ENCODE data around the gene HS3ST4.
"Not testable (repeated sequence)": the region's sequence is repeated elsewhere in the genome, so short reads cannot be mapped to it uniquely, and the experiment has no call there.

The HS3ST4 gene

GRCh38 chr16:25729188-25729915, 37.6 kb downstream of the HS3ST4 start:
- no peak for FAIRE-seq
- no peak for DNase-seq (ENCODE audit: insufficient read length, low spot score)

- FAIRE-seq (no peak), DNase-seq (ENCODE audit: insufficient read length, low spot score) (no peak)
These were observed 38.6 kb downstream of the HS3ST4 start for GRCh38 chr16:25730396-25730795.

GRCh38 chr16:25734430-25735385, 42.9 kb downstream of the HS3ST4 start:
- FAIRE-seq (no peak), DNase-seq (ENCODE audit: insufficient read length, low spot score) (no peak)

- DNase-seq (ENCODE audit: insufficient read length, low spot score), result no peak
- FAIRE-seq, result no peak
These were observed 43.9 kb downstream of the HS3ST4 start for GRCh38 chr16:25735645-25736044.

DNA sequence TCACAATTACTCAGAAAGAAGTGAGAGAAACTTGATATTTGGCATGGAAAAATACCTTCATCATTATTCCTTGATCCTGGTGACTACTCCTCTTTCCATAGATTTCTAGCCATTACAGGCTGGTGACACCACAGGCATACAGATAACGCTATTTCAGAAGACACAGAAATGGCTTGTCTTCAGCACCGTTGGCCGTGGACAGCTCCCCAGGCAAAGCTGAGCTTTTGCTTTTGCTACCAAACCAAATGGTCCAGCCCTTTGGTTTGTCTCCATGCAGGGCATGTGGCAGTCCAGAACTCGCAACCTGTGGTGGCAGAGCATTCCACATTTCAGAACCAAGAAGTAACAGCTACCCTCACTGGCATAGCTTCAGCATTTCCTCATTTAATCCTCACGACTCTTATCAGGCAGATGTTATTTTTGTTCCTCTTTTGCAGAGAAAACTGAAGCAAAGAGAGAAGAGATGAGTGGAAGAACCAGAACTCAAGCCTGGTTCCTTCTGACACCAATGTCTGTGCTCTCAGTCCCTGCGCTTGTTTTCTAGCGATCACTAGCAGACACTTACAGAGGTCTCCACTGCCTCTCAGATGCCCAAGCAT, 55.5 kb downstream of the HS3ST4 start:
- FAIRE-seq (no peak), DNase-seq (ENCODE audit: insufficient read length, low spot score) (no peak)

DNA sequence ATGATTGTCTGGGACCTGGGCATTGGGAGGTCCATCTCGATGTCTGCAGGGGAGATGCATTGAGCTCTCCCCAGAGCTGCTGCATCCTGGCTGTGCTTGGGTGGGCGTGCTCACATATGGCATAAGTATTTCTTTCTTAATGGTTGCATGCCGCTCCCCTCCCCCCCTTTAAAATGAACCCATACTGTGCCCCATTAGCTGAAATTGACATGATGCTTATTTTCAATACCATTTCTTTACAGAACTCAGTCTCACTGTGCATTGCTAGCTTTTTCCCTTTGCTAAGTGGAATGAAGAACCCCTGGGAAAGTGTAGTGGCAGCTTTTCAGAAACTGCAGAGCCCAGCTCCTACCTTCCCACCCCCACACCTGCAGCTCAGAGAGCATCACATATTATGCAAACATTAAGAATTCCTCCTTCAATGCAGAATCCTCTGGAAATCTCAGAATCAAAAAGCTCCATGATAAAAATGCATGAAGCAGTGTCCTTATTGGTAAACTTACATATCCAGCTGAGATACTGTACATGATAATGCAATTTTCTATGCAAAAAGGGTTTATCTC, 56.4 kb downstream of the HS3ST4 start:
- no peak for DNase-seq (ENCODE audit: insufficient read length, low spot score)
- FAIRE-seq, result no peak

DNA sequence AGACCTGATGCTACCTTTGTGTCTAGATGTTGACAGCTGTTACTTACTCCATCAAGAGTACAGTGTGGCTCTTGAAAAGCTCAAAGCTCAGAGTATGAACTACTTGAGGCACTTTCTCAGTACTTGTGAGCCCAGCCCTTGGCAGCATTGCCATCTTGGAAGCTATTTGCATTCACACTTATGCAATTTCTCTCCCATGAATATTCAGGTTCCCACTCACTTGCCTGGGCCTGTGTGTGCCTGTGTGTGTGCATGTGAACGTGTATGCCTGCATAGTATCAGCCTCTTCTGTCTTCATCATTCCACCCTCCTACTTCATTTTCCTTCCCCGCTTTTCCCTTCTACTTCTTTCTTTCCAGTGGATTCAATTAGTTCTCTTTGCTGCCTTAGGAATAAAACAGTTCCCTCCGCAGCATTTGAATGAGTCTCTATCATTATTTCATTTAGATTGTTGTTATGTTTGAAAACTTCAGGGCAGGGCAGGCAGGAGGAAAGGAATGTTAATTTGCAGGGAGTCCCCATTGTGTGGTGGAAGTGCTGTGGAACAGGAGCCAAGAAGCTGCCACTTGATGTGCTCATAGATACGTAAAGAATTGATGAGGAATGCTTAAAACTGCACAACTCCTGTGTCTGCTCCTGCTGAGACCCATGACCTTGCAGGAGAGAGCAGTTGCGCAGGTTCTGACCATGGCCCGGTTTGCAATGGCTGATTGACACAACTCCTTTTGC, 58.9 kb downstream of the HS3ST4 start:
- FAIRE-seq (no peak), DNase-seq (ENCODE audit: insufficient read length, low spot score) (no peak)

GRCh38 chr16:25751230-25751835, 59.6 kb downstream of the HS3ST4 start:
- DNase-seq (ENCODE audit: insufficient read length, low spot score) (no peak), FAIRE-seq (no peak)

- DNase-seq (ENCODE audit: insufficient read length, low spot score), result no peak
- FAIRE-seq, result no peak
These were observed 72.7 kb downstream of the HS3ST4 start for GRCh38 chr16:25764466-25764865.

DNA sequence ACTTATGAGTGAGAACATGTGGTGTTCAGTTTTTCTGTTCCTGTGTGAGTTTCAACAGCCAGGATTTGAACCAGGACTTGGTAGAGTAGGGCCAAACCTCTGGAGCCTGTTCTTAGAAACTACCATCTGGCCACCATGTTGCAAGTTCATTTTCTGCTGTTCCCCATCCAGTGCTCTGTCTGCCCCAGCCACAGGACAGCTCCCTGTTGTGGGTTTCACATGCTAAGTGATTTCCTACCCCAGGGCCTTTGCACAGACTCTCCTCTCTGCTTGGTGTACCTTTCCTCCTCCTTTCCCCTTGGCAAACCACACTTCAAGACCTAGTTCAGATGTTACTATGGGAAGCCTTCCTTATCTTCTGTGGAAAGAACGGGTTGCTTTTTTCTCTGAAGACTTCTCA, 79.5 kb downstream of the HS3ST4 start:
- DNase-seq (ENCODE audit: insufficient read length, low spot score) (no peak), FAIRE-seq (no peak)

DNA sequence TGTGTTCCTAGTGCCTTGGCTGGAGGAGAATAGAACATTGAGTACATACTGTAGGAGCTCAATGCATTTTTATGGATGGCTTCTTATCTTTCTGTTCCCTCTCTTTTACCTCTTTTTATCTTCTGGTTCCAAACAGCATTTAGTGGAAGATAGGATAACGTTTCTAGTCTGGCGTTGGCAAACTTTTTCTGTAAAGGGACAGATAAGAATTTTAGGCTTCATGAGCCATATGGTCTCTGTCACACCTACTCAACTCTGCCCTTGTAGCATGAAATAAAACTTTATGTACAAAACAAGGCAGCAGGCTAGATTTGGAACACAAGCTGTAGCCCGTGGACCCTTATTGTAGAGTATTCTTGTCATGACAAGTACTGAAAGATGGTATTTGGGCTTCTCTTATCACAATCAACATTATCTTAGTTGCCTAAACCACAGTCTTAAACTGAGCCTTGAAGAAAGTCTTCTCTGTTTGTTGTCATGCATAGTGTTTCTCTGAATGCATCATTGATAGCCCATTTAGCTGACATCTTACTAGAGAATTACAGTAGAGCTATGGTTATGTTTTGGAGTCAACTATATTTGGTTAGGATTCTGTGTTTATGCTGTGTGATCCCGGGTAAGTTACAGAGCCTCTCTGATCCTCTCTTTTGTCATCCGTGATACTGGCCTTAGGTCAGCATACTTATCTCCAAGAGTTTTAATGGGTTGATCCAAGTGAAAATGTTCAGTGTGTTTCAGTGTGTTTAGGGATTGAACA, 80.2 kb downstream of the HS3ST4 start:
- FAIRE-seq (no peak), DNase-seq (ENCODE audit: insufficient read length, low spot score) (no peak)

GRCh38 chr16:25776214-25776613, 84.5 kb downstream of the HS3ST4 start:
- DNase-seq (ENCODE audit: insufficient read length, low spot score); FAIRE-seq: not testable (repeated sequence)

DNA sequence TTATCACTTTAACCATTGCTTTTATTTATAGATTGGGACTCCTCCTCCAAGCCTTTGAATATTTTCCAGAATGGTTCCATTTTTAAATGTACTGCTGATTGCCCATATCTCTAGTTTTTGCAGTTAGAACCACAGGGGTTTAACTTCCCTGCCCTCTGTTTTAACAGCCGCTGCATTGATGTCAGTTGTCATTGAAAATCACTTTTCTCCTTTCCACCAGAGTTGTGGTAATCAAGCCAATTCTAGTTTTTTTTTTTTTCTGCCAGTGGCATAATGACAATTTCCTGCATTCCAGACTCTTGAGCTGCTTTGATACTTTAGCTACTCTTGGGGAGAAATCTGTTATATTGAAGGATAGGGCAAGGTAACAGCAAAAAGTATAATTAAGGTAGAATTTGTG, 91.5 kb downstream of the HS3ST4 start:
- no peak for DNase-seq (ENCODE audit: insufficient read length, low spot score)
- FAIRE-seq, result no peak

DNA sequence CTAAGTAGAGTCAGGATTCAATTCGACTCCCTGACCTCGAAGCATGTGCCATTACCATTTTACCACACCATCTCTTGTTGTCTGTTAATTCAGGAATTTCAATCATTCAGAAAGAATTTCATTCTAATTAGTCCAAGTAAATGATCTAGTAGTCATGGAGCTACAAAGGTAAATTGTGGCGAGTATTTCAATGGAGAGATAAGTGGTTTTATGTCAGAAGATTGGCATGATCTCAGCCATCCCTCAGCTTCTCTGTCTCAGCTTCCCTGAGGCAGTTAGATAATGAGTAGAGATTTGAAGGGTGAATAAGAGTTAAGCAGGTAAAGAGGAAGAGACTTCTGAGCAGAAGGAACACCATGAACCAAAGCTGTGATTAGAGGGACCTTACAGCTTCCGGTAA, 93.6 kb downstream of the HS3ST4 start:
- DNase-seq (ENCODE audit: insufficient read length, low spot score) (no peak), FAIRE-seq (no peak)

DNA sequence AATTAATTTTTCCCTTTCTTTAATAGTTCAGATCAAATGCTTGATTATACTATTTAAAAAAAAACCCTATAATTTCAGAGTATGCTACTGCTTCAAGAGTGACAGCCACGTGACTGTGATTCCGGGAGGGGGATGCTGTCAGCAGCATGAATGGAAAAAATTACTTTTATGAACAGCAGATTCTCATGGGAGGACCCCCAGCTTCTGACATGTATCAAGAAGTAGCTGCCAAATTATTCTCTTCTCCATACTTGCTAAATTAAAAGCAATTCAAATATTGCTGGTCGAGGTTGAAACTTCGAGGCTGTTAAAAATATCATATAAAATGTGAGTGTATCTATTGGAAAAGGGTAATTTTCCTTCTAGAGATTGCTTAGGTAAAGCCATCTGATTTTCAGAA, 95.0 kb downstream of the HS3ST4 start:
- DNase-seq (ENCODE audit: insufficient read length, low spot score) (no peak), FAIRE-seq (no peak)

- FAIRE-seq, result no peak
- no peak for DNase-seq (ENCODE audit: insufficient read length, low spot score)
These were observed 96.9 kb downstream of the HS3ST4 start for GRCh38 chr16:25788637-25789036.

DNA sequence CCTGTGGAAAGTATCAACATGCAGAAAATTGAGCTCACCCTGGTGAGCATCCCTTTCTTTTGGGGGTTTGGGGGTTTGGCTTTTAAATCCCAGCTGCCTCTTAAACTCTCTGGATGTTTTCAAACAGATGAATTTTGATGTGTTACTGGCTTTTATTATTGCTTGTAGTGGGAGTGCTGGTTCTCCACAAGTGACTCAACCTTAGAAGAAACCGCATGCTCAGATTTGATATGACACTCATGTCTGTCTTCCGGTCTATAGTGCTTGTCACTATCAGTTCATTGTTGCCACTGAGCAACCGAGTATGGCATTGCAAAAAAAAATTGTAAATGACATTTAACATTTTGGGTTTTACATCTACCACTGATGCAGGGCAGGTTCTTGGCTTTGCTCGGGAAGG, 104.5 kb downstream of the HS3ST4 start:
- no peak for FAIRE-seq

DNA sequence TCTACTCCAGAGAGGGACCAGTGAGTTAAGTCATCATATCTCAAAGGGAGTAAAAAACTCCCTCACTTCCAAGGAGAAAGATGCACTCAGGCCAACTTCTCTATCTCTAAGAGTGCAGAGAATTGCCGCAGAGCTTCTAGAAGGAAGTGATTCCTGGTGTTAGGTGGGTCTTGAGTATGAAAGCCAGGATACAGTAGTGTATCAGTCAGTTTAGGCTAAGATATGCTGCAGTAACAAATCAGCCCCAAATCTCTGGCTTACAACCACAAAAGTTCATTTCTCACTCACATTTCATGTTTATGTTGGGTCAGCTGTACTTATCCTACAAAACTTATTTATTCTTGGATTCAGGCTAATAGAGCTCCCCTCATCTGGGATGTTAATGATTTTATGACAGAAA, 106.3 kb downstream of the HS3ST4 start:
- FAIRE-seq, result no peak
- DNase-seq (ENCODE audit: insufficient read length, low spot score), result no peak

More for the DNA sequence above, 104.5 kb downstream of the HS3ST4 start:
- no peak for DNase-seq (ENCODE audit: insufficient read length, low spot score)

DNA sequence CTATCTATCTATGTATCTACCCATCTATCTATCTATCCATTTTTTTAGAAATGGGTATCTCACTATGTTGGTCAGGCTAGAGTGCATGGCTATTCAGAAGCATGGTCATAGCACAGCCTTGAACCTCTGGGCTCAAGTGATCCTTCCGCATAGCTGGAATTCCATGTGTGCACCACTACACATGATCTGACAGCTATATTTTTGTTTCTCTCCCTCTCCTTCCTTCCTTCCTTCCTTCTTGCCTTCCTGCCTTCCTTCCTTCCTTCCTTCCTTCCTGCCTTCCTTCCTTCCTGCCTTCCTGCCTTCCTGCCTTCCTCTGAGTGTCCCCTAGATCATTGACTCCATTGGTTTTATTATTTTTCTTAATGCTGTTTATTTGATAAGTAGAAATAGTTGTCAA, 108.1 kb downstream of the HS3ST4 start:
- no peak for FAIRE-seq

More for the DNA sequence above, 108.1 kb downstream of the HS3ST4 start:
- DNase-seq (ENCODE audit: insufficient read length, low spot score), result no peak
